IPS-NIHi7 (cell line): ENCODE data around the gene ZBTB11.
A peak's percentile ranks its signal among the peaks of the same experiment; 100 is the strongest.
"Not testable (repeated sequence)": the region's sequence is repeated elsewhere in the genome, so short reads cannot be mapped to it uniquely, and the experiment has no call there.

Experiments used
- DNase-seq: peaks from one replicate; pipeline ENCODE4 v3.0.0; 2012; ENCODE audit warnings: mixed read lengths; ENCODE audit errors: extremely low spot score

ZBTB11 gene

GRCh38 chr3:101676765-101677435, at the start of gene ZBTB11:
Gene ZBTB11, minus strand, starts transcription at chr3:101677132. Its CDS starts 218 bp downstream, at chr3:101676914.
- peak; percentile 93 for DNase-seq

- no peak for DNase-seq
These were observed 49.0 kb upstream of the ZBTB11 start for GRCh38 chr3:101725890-101726275.

- DNase-seq, result peak; percentile 31
These were observed 48.4 kb upstream of the ZBTB11 start for GRCh38 chr3:101725194-101725889.

- DNase-seq, result peak; percentile 90
These were observed 47.6 kb upstream of the ZBTB11 start, which contains the start of gene CEP97 for GRCh38 chr3:101724329-101725193. Gene CEP97, plus strand, starts transcription at chr3:101724614. Its CDS starts 63 bp downstream, at chr3:101724677.

- DNase-seq, result no peak
These were observed 45.7 kb upstream of the ZBTB11 start for GRCh38 chr3:101722394-101723173.

- DNase-seq, result no peak
These were observed 44.2 kb upstream of the ZBTB11 start for GRCh38 chr3:101720851-101721840.

- DNase-seq, result no peak
These were observed 42.8 kb upstream of the ZBTB11 start for GRCh38 chr3:101719604-101720185.

GRCh38 chr3:101718455-101718854, 41.5 kb upstream of the ZBTB11 start:
- DNase-seq, result no peak

- no peak for DNase-seq
These were observed 32.2 kb upstream of the ZBTB11 start for GRCh38 chr3:101709126-101709525.

- not testable (repeated sequence) for DNase-seq
These were observed 27.7 kb upstream of the ZBTB11 start for GRCh38 chr3:101704639-101705038.

GRCh38 chr3:101703169-101703568, 26.2 kb upstream of the ZBTB11 start:
- DNase-seq, result no peak

GRCh38 chr3:101702726-101703125, 25.8 kb upstream of the ZBTB11 start:
- no peak for DNase-seq

GRCh38 chr3:101701696-101702634, 25.0 kb upstream of the ZBTB11 start:
- DNase-seq, result no peak

GRCh38 chr3:101695779-101696372, 18.9 kb upstream of the ZBTB11 start:
- DNase-seq, result no peak

GRCh38 chr3:101694836-101695235, 17.9 kb upstream of the ZBTB11 start:
- not testable (repeated sequence) for DNase-seq

GRCh38 chr3:101693540-101693939, 16.6 kb upstream of the ZBTB11 start:
- peak; percentile 32 for DNase-seq

- not testable (repeated sequence) for DNase-seq
These were observed 15.0 kb upstream of the ZBTB11 start for GRCh38 chr3:101691685-101692671.
